Endothelial cell of umbilical vein (primary cell): ENCODE data around the gene LRRN4. TPM values are rescaled to one million over a fixed set of nuclear protein-coding genes. Genes with fewer than 3 reads are reported as not detected.

Experiments used
- BruUV-seq: library from RNA; stranded (reverse); fragments of 400-500 nt; replicated peaks from 2 replicates; lab custom pipeline; 2021; lab: Mats Ljungman, UMichigan
- CTCF ChIA-PET: fragments of 300-600, 350-600 bp; sonication (Branson Sonifier 250); formaldehyde crosslinking; loops from one replicate; lab custom pipeline; 2021; ENCODE audit warnings: antibody characterized with exemption, inconsistent platforms; lab: Charles Lee
- POLR2A ChIA-PET: fragments of 300-600, 350-600 bp; sonication (Branson Sonifier 250); formaldehyde crosslinking; loops from one replicate; lab custom pipeline; 2021; ENCODE audit warnings: antibody characterized with exemption, inconsistent platforms; lab: Charles Lee
- DNase-seq: peaks from one replicate; pipeline ENCODE4 v3.0.0-alpha.2; 2011; ENCODE audit warnings: low read depth, low spot score
- FAIRE-seq: peaks from 2 replicates; lab custom pipeline; 2011; peaks lifted over from hg19 to GRCh38; lab: Jason Lieb, UNC
- H2AFZ ChIP-seq: 2 replicates; pipeline ENCODE4 v1.6.0; 2012; ENCODE audit warnings: low read depth, low read length, control low read depth, inconsistent platforms
- H3K27ac ChIP-seq: 2 replicates; pipeline ENCODE4 v1.5.1; 2011; ENCODE audit warnings: low read depth, mild to moderate bottlenecking, control low read depth, low read length, moderate library complexity; ENCODE audit not compliant: insufficient read depth
- H3K27me3 ChIP-seq, 2 experiments: 2 replicates each; pipeline versions ENCODE4 v1.6.0 to v1.6.1; 2011; ENCODE audit warnings: low read length in 2 of 2, mixed read lengths in 1 of 2; ENCODE audit not compliant: control insufficient read depth in 2 of 2, insufficient read depth in 2 of 2
- H3K36me3 ChIP-seq, 2 experiments: 2 replicates in 1 of 2; 3 replicates in 1 of 2; pipeline ENCODE4 v1.5.1; 2011; ENCODE audit warnings: low read length in 2 of 2, mild to moderate bottlenecking in 1 of 2, moderate library complexity in 1 of 2; ENCODE audit not compliant: control insufficient read depth in 2 of 2, insufficient read depth in 2 of 2; ENCODE audit errors: extremely low read depth in 1 of 2
- H3K4me1 ChIP-seq: 3 replicates; pipeline ENCODE4 v1.5.1; 2011; ENCODE audit warnings: mild to moderate bottlenecking, low read length; ENCODE audit not compliant: control insufficient read depth, insufficient read depth; ENCODE audit errors: extremely low read depth
- H3K4me2 ChIP-seq: 2 replicates; pipeline ENCODE4 v1.6.1; 2011; ENCODE audit warnings: low read length, control low read depth, mixed read lengths; ENCODE audit not compliant: insufficient read depth
- H3K4me3 ChIP-seq, 3 experiments: fragments of 200-600 bp in 1 of 3; sonication (generic), shearing (Covaris generic) in 1 of 3; replicated peaks in 1 of 3; 2 replicates each; pipeline ENCODE4 v1.5.1; 2011 to 2016; ENCODE audit warnings: control low read depth in 3 of 3, low read length in 3 of 3, mild to moderate bottlenecking in 2 of 3, inconsistent platforms in 1 of 3, low read depth in 1 of 3, moderate library complexity in 1 of 3; ENCODE audit not compliant: insufficient read depth in 1 of 3
- H3K79me2 ChIP-seq: 2 replicates; pipeline ENCODE4 v1.6.0; 2012; ENCODE audit warnings: low read length, inconsistent platforms; ENCODE audit not compliant: control insufficient read depth, insufficient read depth
- H3K9ac ChIP-seq: replicated peaks from 2 replicates; pipeline ENCODE3; 2011; ENCODE audit warnings: low read length, control low read depth; ENCODE audit not compliant: insufficient read depth; ENCODE audit errors: extremely low read depth
- H3K9me1 ChIP-seq: replicated peaks from 3 replicates; pipeline ENCODE4 v1.6.0; 2011; ENCODE audit warnings: mild to moderate bottlenecking, low read length; ENCODE audit not compliant: control insufficient read depth, insufficient read depth; ENCODE audit errors: extremely low read depth
- H3K9me3 ChIP-seq: replicated peaks from 2 replicates; pipeline ENCODE4 v1.5.1; 2012; ENCODE audit warnings: low read length, inconsistent platforms; ENCODE audit not compliant: control insufficient read depth, insufficient read depth
- H4K20me1 ChIP-seq: replicated peaks from 2 replicates; pipeline ENCODE3; 2011; ENCODE audit warnings: mild to moderate bottlenecking, low read length; ENCODE audit not compliant: control insufficient read depth, insufficient read depth; ENCODE audit errors: extremely low read depth
- CTCF ChIP-seq, 2 donors: IDR thresholded peaks; 1 replicate in 1 of 2; 2 replicates in 1 of 2; pipeline ENCODE4 v1.5.1; 2011; ENCODE audit warnings: low read length in 2 of 2, mild to moderate bottlenecking in 2 of 2, moderate library complexity in 2 of 2, control low read depth in 1 of 2, inconsistent platforms in 1 of 2, low read depth in 1 of 2; ENCODE audit not compliant: insufficient read depth in 1 of 2; ENCODE audit errors: extremely low read depth in 1 of 2
- EZH2 ChIP-seq: IDR thresholded peaks from 2 replicates; pipeline ENCODE4 v1.6.1; 2012; ENCODE audit warnings: borderline replicate concordance, low read depth, mild to moderate bottlenecking, moderate library complexity, low read length, inconsistent platforms; ENCODE audit not compliant: severe bottlenecking
- FOS ChIP-seq: IDR thresholded peaks from 2 replicates; pipeline ENCODE4 v1.6.1; 2011; ENCODE audit warnings: mild to moderate bottlenecking, low read length, moderate library complexity, borderline replicate concordance; ENCODE audit not compliant: insufficient read depth
- GATA2 ChIP-seq: IDR thresholded peaks from 2 replicates; pipeline ENCODE4 v1.7.0; 2011; ENCODE audit warnings: low read depth, mild to moderate bottlenecking, moderate library complexity, mixed read lengths, low read length; ENCODE audit not compliant: insufficient read length, insufficient read depth
- JUN ChIP-seq: IDR thresholded peaks from 2 replicates; pipeline ENCODE4 v1.6.1; 2011; ENCODE audit warnings: borderline replicate concordance, low read depth; ENCODE audit not compliant: insufficient read length, insufficient read depth
- MAX ChIP-seq: IDR thresholded peaks from 2 replicates; pipeline ENCODE4 v1.6.1; 2011; ENCODE audit not compliant: insufficient read depth, insufficient read length
- MYC ChIP-seq: IDR thresholded peaks from one replicate; pipeline ENCODE4 v1.6.1; 2011; ENCODE audit warnings: mild to moderate bottlenecking, low read depth, low read length
- POLR2A ChIP-seq: IDR thresholded peaks from 2 replicates; pipeline ENCODE4 v1.6.1; 2012; ENCODE audit warnings: low read depth, mild to moderate bottlenecking, control low read depth, low read length
- POLR2AphosphoS5 ChIP-seq: IDR thresholded peaks from 2 replicates; pipeline ENCODE4 v1.6.1; 2012; ENCODE audit warnings: low read depth, mild to moderate bottlenecking, control low read depth, low read length, moderate library complexity; ENCODE audit not compliant: insufficient read depth
- dilution Hi-C: fragments of 300-500 bp; cut with MboI; formaldehyde crosslinking; loops from one replicate; pipeline ENCODE4 v1.15.0; 2019; ENCODE audit warnings: low sequenced_read_pairs; ENCODE audit not compliant: extremely low pct_ligation_motif_present
- intact Hi-C: fragments of 100-400 bp; cut with micrococcal nuclease; formaldehyde crosslinking; loops from one replicate; pipeline ENCODE4 v1.10.0; 2022
- polyA plus RNA-seq, 4 experiments: library from polyadenylated mRNA; depleted of rRNA in 3 of 4; stranded (reverse) in 3 of 4; unstranded in 1 of 4; fragments of >200 nt; gene quantifications; 2 replicates each; pipeline versions ENCODE4 v1.2.1 to v1.2.3, GENCODE V29; 2011 to 2012; ENCODE audit warnings: missing spikeins in 1 of 4
- total RNA-seq: library from RNA; stranded (reverse); gene quantifications from 2 replicates; pipeline ENCODE4 v1.2.3, GENCODE V29; 2021

The LRRN4 gene
- total and polyA plus RNA-seq, 2 donors (not counting 3 experiments of a cell fraction or from before 2014, with no cell fraction given): not detected

GRCh38 chr20:6079016-6079415, 25.2 kb upstream of the LRRN4 start:
- H3K27me3 ChIP-seq: no peaks in the 10 kb centered on the region
- ChIA-PET POLR2A (no interaction called here), CTCF (interaction anchor here (1.1 to 9.1 kb wide), 4 partner anchors 11 to 549 kb away, joined by 3 to 191 read pairs (median 5); no protein-coding TSS in a partner anchor)
- no TSS peak for BruUV-seq
- H3K4me3 ChIP-seq: no peak overlapping the region
- H4K20me1 ChIP-seq: no peaks in the 10 kb centered on the region
- no peak overlapping the region for H3K27ac ChIP-seq
- H3K9me3 ChIP-seq: no peaks in the 10 kb centered on the region
- intact Hi-C loops (loop anchor here (5.0 kb wide), 1 partner anchor 292 kb away; no protein-coding TSS in a partner anchor), dilution Hi-C loops (no loop called here)
- FAIRE-seq (no peak), DNase-seq (no peak)
- no peak overlapping the region for H3K9ac ChIP-seq
- no peaks in the 10 kb centered on the region for H3K79me2 ChIP-seq
- H3K4me1 ChIP-seq: no peaks in the 10 kb centered on the region
- TF ChIP-seq EZH2: no peak
- no peak for TF ChIP-seq JUN
- TF ChIP-seq GATA2: no peak
- no peak for TF ChIP-seq FOS
- no peak for TF ChIP-seq POLR2A
- no peaks in the 10 kb centered on the region for H3K9me1 ChIP-seq
- no peak overlapping the region for H3K4me2 ChIP-seq
- no peaks in the 10 kb centered on the region for H3K36me3 ChIP-seq
- H2AFZ ChIP-seq: no peak overlapping the region

GRCh38 chr20:6075428-6076219, 21.8 kb upstream of the LRRN4 start:
- Histone ChIP-seq H3K4me2 (no peak overlapping the region), H3K27ac (no peak overlapping the region), H3K9me3 (no peaks in the 10 kb centered on the region), H4K20me1 (no peaks in the 10 kb centered on the region), H3K4me3 (no peak overlapping the region), H3K79me2 (no peaks in the 10 kb centered on the region), H3K9ac (no peak overlapping the region), H3K9me1 (no peaks in the 10 kb centered on the region), H3K36me3 (no peaks in the 10 kb centered on the region), H2AFZ (no peak overlapping the region), H3K27me3 (no peaks in the 10 kb centered on the region), H3K4me1 (no peaks in the 10 kb centered on the region)
- DNase-seq (no peak), FAIRE-seq (no peak)
- BruUV-seq: no TSS peak
- intact Hi-C loops (loop anchor here (5.0 kb wide), 1 partner anchor 288 kb away; no protein-coding TSS in a partner anchor), dilution Hi-C loops (no loop called here)
- TF ChIP-seq POLR2AphosphoS5 (no peak), MYC (no peak), POLR2A (no peak), FOS (no peak), GATA2 (no peak), EZH2 (no peak), MAX (no peak), JUN (no peak), CTCF (IDR thresholded peaks at IDR 0.05; ENCODE audit: extremely low read depth in 1 of 2, insufficient read depth in 1 of 2, low read depth in 1 of 2, low read length in 2 of 2) (no peak)
- ChIA-PET CTCF (interaction anchor here (0.5 to 9.1 kb wide), 11 partner anchors 9 to 672 kb away, joined by 3 to 191 read pairs (median 4); partner anchors contain the start of gene LRRN4), POLR2A (no interaction called here)
